ENCODE results near the gene OTUD1.
"Not testable (repeated sequence)": the region's sequence is repeated elsewhere in the genome, so short reads cannot be mapped to it uniquely, and the experiment has no call there.

The OTUD1 gene, protein sequence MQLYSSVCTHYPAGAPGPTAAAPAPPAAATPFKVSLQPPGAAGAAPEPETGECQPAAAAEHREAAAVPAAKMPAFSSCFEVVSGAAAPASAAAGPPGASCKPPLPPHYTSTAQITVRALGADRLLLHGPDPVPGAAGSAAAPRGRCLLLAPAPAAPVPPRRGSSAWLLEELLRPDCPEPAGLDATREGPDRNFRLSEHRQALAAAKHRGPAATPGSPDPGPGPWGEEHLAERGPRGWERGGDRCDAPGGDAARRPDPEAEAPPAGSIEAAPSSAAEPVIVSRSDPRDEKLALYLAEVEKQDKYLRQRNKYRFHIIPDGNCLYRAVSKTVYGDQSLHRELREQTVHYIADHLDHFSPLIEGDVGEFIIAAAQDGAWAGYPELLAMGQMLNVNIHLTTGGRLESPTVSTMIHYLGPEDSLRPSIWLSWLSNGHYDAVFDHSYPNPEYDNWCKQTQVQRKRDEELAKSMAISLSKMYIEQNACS

GRCh38 chr10:23438547-23439451 lies at the start of gene OTUD1:
Gene OTUD1 (plus strand): TSS chr10:23439075. CDS start chr10:23439458, 383 bp downstream.
- no peak for FAIRE-seq

- FAIRE-seq = not testable (repeated sequence)
Measured at GRCh38 chr10:23390408-23390807, 48.5 kb upstream of the OTUD1 start.

- FAIRE-seq = no peak
Measured at GRCh38 chr10:23390809-23391208, 48.1 kb upstream of the OTUD1 start.

DNA sequence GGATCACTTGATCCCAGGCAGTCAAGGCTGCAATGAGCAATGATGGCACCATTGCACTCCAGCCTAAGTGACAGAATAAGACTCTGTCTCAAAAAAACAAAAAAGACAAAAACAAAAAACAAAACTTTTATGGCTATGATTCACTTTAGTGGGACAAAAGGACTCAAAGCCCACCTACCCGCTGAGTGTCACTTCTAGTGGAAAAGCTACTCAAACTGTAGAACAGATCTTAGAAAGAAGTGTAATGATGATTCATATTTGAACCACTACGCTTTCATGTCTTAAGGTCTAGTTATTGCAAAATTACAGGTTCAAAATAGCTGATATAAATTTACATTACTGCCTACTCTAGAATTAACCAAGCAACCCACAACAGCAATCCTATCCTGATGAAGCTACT lies 47.1 kb upstream of the OTUD1 start:
- FAIRE-seq = no peak

GRCh38 chr10:23395017-23395416 lies 43.9 kb upstream of the OTUD1 start:
- no peak for FAIRE-seq

DNA sequence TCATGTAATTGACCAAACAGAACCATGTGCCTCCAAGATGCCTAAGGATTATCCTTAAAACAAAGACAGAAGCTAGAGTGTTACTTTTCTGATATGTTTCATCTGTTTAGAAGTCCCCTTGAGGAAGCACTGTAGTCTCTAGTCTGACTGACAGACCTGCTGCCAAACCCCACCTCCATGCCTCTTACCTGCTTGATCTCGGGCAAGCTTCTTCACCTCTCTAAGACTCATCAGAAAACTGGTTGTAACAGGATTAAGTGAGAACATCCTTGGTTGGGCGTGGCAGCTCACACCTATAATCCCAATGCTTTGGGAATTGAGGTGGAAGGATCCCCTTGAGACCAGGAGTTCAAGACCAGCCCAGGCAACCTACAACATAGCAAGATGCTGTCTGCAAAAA lies 42.2 kb upstream of the OTUD1 start:
- FAIRE-seq = no peak

DNA sequence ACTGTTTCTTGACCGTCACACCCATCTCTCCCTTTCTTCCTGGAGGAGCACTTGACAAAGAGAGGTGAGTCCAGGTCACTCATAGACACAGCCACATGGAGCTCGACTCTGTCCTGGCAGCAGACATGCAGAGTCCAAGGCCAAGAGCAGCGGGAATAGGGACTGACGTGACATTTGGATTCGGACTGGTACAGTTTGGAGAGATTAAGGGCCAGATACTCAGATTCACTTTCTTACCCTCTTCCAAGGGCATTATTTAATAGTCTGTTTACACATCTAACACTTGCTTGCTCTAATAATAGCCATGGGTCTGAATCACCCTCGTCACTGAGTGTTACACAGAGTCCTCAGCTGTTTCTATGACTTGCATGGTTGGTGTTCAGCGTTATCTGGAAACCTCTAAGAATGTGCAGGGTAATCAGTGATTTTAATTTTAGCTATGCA lies 39.2 kb upstream of the OTUD1 start:
- no peak for FAIRE-seq

DNA sequence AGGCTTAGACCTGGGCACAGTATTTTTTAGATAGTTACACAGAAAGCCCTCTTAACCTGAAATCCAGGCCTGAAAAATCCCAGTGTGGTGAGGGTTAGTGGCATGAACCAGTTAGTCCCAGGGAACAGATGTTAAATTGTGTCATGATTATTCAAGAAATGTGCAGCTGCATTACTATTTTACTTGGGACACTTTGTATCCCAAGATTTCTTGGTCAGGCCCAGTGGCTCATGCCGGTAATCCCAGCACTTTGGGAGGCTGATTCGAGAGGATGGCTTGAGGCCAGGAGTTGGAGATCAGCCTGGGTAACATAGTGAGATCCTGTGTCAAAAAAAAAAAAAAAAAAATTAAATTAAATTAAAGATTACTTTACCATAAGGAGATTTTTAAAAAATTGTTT lies 36.0 kb upstream of the OTUD1 start:
- FAIRE-seq = no peak

DNA sequence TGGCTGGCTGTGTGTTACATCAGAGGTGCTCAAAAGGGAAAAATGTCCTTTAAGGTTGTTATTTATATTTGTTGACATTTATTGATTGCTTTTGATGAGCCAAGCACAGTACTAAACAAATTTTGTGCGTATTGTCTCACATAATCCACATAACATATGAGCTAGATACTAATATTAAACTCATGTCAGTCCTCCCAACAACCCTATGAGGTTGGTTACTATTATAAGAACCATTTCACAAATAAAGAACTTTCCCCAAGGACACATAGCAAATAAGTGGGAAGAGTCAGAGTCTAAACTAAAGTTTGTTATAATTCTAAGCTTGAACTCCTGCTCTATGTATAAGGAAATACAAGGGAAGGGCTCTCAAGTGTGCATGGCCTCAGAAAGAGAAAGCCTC lies 35.6 kb upstream of the OTUD1 start:
- no peak for FAIRE-seq

DNA sequence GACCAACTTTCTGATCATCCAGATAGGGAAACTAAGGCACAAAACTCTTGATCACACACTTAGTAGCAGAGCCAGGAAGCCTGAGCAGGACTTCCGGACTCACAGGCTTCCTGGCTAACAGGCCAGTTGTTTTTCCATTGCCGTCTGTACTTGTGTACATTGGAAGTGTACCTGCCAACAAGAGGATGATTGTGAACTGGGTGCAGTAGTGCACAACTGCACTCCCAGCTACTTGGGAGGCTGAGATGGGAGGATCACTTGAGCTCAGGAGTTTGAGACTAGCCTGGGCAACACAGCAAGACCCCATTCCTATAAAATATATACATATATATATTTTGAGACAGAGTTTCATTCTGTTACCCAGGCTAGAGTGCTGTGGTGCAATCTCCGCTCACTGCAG lies 35.2 kb upstream of the OTUD1 start:
- FAIRE-seq = no peak

DNA sequence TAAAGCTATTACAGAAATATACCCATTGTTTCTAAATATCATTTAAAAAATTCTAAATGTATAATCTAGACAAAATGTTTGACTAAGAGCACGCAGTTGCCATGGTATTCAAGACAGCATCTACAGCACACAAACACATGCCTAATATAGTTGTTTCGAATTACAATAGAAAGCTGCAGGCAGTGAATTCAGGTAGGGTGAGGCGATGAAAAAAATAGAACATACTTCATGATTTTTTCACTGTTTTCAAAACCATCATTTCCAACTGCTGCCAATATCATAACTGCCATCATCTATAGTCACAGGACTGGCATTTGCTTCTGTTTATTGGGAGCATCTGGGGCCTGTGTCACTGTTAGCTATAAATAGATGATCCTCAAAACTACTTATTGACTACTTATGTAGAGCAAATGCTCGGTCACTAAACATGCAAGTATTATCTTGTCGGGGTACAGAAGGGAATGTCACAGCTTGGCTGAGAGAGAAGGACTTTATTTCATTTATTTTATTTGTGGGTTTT lies 34.4 kb upstream of the OTUD1 start:
- no peak for FAIRE-seq

- no peak for FAIRE-seq
Measured at GRCh38 chr10:23405540-23405939, 33.3 kb upstream of the OTUD1 start.

GRCh38 chr10:23406409-23406808 lies 32.5 kb upstream of the OTUD1 start:
- no peak for FAIRE-seq

DNA sequence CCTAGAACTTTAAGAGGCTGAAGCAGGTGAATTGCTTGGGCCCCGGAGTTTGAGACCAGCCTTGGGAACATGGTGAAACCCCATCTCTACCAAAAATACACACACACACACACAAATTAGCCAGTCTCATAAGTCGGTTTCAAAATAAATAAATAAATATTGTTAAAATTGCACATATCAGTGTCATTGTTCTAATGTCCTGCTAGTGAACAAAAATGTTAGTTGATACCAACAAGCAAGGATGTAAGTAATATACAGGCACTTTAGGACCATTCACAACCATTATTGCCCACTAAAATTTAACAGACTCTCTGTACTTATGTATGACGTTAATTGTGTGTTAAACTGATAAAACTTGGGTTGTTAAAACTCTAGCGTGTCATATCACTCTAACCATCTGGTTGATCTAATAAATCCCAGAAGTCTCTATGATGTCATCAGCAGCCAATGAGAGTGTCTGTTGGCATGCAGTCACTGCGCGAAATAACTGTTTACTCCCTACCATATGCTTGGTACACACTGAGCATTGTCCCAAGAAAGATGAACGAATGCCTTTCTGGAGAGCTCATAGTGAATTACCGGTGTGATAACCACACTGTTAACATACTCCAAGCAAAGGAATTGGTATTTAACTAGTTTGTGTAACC lies 30.4 kb upstream of the OTUD1 start:
- FAIRE-seq = no peak

DNA sequence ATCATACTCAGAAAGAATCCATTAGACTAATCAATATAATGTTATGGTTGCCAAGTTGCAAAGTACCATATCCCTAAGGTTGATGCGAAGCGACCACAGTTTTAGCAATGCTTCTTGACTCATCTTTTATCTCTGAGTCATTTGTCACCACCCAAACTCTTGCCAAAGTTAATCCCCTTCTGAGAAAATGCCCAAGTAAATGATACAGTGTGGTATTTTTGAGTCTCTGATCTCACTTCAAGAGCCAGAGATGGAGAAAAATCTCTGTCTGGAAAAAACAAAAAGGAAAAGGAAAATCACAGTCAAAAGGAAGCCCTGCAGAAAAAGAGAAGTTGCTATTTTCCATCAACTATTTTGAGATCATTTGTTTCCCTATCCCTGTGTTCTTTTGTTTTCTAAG lies 26.7 kb upstream of the OTUD1 start:
- no peak for FAIRE-seq

DNA sequence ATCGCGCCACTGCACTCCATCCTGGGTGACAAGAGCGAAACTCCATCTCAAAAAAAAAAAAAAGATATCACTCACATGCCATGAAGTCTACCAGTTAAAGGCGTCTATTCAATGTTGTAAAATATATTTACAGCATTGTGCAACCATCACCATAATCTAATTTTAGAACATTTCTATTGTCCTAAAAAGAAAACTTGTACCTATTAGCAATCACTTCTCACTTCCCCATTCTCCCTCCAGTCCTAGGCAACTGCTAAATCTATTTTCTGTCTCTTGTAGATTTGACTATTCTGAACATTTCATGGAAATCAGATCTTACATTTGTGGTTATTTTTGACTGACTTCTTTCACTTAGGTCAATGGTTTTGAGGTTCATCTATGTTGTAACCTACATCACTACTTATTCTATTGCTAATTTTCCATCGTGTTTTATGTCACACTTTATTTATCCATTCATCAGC lies 25.2 kb upstream of the OTUD1 start:
- no peak for FAIRE-seq

DNA sequence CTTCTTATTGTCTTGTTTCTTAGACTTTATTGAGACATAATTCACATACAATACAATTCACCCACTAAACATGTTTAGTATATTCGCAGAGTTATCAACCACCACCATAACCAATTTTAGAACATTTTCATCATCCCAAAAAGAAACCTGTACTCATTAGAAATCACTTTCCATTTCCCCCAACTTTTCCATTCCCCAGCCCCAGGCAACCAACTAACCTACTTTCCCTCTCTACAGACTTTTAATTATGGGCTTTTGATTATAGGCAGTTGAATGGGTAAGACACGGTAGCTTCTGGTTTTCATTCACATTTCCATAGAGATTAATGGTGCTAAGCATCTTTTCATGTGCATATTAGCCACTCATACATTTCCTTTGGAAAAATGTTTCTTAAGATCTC lies 24.2 kb upstream of the OTUD1 start:
- no peak for FAIRE-seq

DNA sequence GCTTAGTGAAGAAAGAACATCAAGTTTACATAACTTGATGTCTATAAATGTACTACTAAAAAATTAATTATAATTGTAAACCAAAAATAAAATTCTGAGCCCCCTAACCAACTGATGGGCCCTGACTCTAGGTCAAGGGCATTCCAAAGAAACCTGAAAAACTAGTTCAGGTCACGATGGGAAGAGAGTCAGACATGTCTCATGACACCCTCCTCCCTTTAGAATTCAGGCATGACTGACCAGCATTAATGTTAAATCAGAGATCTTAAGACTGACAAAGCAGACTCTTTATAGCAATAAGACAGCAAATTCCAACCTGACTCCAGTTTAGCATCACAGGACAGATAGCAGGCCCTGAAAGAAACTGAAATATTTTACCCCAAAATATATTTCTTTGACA lies 21.6 kb upstream of the OTUD1 start:
- FAIRE-seq = no peak

DNA sequence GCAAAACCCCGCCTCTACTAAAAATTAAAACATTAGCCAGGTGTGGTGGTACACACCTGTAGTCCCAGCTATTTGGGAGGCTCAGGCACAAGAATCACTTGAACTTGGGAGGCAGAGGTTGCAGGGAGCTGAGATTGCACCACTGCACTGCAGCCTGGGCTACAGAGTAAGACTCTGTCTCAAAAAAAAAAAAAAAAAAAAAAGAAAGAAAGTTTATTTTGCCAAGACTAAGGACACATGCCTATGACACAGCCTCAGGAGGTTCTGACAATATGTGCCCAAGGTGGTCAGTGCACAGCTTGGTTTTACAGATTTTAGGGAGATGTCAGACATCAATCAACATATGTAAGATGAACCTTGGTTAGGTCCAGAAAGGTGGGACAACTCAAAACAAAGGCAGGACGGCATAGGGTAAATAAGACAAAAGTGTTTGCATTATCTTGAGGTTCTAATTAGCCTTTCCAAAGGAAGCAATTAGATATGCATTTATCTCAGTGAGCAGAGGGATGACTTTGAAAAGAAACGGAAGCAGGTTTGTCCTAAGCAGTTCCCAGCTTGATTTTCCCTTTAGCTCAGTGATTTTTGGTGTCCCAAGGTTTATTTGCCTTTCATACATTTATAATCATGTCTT lies 20.7 kb upstream of the OTUD1 start:
- FAIRE-seq = no peak

GRCh38 chr10:23419201-23419600 lies 19.7 kb upstream of the OTUD1 start:
- no peak for FAIRE-seq

DNA sequence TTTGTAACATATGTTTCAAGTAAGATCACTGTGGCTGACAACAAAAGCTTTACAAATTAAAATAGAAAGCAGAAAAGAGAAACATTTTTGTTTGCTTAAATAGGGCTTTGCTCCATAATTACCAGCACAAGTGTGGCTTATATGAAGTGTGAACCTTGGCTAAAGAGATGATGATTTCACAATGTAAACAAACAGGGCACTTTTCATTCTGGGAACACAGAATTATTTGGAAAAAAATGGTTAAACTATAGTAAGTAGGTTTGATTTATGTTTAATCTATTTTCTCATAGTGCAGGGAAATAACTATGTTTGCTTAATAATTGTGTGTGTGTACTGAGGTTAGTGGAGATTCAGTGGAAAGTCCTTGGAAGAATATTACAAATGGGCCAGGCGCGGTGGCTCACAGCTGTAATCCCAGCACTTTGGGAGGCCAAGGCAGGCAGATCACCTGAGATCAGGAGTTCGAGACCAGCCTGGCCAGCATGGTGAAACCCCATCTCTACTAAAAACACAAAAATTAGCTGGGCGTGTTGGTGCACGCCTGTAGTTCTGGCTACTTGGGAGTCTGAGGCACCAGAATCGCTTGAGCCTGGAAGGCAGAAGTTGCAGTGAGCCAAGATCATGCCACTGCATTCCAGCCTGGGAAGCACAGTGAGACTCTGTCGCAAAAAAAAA lies 19.1 kb upstream of the OTUD1 start:
- no peak for FAIRE-seq

GRCh38 chr10:23421397-23421796 lies 17.5 kb upstream of the OTUD1 start:
- no peak for FAIRE-seq
